ENCODE data around the gene EMC10.

DNA sequence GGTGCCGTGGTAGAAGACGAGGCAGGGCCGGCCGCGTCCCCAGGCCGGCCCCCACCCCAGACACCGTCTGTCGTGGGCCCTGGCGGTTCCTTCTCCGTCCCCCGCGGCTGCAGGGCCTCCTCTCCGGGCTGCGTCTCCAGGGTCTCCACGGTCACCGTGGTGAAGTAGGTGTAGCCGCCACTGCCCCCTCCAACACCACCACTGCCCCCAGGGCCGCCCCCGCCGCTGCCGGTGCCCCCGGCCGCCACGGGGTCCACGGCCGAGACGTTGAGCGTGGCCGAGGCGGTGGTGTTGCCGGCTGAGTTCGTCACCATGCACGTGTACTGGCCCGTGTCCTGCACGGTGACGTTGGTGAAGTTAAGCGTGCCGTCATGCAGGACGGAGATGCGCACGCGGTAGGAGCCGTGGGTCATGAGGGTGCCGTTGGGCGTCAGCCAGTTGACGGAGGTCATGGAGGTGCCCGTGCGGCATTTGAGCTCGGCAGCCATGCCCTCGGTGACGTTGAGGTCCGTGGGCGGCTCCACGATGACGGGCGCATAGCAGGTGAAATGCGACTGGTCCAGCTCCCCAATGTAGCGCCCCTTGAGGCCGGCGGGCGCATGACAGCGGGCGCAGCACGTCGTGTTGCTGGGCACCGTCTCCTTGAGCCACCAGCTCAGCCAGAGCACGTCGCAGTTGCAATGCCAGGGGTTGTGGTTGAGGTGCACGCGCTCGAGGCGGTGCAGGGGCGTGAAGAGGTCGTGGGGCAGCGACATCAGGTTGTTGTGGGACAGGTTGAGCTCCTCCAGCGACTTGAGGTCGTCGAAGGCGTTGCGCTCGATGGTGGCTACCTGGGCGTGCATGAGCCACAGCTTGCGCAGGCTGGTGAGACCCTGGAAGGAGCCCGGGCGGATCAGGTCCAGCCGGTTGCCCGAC is 42.0 kb downstream of the EMC10 start:
- TF ChIP-seq CTCF (conservative IDR thresholded peaks at IDR 0.05): no peak; the same call in 1 of the 2 replicates
- no peak for TF ChIP-seq ZFX (IDR thresholded peaks at IDR 0.05)
